Measurements from ENCODE around the gene ARHGAP20.
"Not testable (repeated sequence)": the region's sequence is repeated elsewhere in the genome, so short reads cannot be mapped to it uniquely, and the experiment has no call there.

ARHGAP20 gene

DNA sequence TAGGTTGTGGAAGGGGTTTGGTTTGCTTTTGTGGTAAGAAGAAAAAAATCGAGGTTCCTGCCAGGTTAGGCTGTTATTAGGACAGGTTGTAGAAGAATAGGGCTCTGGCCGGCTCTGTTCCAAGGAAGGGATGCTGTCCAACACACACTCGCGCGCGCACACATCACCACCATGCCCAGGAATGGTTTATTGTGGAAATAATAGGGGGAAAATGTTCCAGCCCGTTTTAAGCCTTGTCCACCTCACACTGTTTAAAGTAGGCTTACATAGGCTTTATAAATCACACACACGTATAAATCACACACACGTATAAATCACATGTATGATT, 1.2 kb upstream of the ARHGAP20 start:
- no peak for DNase-seq

DNA sequence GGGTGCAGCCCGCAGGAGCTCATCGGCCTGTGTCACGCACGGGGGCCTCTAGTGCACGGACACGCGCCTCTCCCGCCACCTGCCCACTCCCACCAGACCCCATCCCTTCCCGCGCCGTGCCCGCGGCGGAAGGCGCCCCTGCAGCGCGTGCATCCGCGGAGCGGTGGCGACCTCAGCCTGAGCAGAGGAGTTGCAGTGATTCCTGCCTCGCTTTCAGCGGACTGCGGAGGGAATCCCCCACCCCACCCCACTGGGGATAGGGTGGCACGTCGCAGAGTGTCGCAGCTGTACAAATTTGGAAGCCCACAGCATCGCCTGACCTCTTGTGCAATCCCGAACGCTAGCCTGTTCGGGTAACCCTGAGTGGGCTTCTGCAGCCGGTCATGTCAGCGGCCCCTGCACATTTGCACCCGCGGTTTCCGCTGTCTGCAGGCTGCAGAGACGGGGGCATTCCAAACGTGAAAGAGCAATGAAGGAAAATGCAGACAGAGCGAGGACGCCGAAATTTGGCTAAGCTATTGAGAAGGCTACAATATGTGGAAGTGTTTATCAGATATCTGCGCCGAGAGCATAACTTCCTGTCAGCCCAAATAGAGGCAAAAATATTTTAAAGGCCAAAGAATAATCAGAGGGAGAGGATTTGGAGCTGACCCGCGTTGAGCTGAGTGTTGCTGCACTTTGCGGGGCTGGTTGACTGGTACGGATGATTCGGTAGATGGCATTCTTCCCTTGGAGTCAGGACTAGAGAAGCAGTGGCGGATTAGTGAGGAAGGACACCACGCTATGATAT, 617 bp upstream of the ARHGAP20 start:
- DNase-seq: no peak

- no peak for DNase-seq
These were observed 825 bp downstream of the ARHGAP20 start for GRCh38 chr11:110711448-110711775.

GRCh38 chr11:110710628-110711381, 1.4 kb downstream of the ARHGAP20 start:
- no peak for DNase-seq

GRCh38 chr11:110704210-110704864, 7.9 kb downstream of the ARHGAP20 start:
- DNase-seq: no peak

DNA sequence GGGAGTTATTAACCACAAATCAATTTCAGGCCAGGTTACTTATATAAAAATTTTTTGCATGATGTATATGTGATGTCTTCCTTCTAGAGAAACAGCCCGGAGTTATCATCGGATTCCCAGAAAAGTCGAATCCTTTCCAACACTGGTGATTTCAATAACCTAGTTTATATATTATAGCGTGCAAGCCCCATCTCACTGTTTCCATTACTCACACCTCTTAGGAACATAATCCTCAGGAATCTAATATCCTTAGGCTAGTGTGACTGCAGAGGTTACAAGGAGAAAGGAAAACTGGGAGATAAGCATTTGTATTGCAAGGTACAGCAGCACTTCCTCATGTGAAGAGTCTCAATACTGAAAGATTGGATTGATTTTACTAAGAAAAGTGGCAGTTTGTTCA, 20.3 kb downstream of the ARHGAP20 start:
- DNase-seq: no peak

DNA sequence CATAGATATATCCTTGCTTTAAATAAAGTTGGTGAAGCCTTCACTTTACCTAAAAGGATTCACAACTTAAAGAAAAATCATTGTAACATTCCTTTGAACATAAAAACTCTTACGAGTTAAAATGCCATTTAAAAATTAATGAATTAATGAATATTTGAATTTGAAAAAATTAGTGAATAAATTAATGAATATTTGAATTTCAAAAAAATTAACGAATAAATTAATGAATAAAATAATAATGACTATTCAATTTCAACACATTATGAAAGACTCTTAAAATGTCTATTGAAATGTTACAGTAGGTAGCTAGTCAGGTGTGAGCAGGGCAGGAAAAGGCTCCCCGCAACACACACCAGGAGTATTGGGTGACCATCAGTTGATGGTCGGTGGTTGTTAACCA, 22.9 kb downstream of the ARHGAP20 start:
- no peak for DNase-seq

DNA sequence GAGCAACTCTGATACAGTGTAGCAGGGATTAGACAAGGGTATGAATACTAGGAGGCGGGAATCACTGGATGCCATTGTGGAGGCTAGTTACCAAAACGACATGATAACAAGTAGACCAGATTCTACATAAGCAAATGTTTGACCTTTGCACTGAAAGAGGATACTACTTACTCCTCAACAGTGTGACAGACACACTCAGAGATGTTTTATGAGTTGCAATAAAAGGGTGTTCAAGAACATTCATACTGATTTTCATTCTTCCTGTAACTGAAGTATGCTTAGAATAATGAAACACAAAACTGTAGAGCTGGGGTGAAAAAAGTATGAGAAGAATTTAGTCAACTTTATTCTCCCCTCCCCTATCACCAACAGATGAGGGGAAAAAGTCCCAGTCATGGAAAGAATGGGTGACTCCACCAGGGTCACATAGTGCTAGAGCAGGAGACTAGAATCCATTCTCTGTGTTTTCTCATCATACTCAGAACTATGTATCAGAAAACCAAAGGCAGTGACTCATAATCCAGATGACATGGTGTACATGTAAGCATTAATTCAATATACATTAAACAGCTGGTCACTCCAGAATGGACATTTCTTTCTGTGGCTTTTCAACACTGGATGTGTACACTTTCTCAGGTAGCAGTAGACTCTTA, 32.8 kb downstream of the ARHGAP20 start:
- DNase-seq: no peak

DNA sequence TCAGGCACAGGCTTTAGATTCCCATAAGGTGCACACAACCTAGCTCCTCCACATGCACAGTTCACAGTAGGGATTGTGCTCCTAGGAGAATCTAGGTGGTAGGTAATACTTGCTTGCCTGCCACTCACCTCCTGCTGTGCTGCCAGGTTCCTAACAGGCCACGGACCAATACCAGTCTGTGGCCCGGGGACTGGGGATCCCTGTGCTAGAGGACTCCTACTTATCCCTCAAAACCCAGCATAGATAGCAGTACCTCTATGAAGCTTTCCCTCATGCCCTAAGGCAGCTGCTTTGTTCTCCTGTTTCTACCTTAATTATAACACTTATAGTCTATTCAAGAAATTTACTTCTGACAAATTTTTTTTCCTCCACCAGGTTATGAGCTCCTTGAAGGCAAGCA, 36.7 kb downstream of the ARHGAP20 start:
- DNase-seq: no peak

DNA sequence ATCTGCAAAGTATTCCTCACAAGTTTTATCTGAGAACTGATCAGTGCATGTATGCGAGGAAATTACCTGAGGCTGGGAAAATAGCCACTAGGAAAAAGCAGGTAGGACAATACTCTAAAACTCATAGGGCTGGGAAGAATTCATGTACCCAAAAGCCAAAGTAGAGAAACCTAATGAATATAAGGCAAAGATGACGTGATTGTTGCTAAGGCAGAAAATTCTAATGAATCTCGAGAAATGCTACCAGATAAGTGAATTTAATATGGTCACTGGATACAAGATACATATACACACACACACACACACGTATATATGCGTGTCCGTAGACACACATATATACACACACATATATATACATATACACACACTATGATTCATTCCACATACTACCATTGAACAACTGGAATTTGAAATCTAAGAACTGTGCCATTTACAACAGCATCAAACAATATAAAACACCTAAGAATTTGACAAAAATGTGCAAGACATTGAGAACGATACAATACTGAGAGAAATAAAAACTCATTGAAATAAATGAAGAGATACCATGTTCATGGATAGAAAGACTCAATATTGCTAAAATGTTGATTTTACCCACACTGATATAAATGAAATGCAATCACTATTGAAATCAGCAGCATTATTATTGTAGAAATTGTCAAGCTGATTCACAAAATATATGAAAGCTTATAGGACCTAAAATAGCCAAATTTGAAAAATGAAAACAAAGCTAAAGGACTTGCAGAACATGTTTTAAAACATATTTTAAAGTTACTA, 46.4 kb downstream of the ARHGAP20 start:
- DNase-seq: no peak

- DNase-seq: no peak
These were observed 56.3 kb downstream of the ARHGAP20 start for GRCh38 chr11:110655967-110656366.

- no peak for DNase-seq
These were observed 57.8 kb downstream of the ARHGAP20 start for GRCh38 chr11:110654456-110654855.

GRCh38 chr11:110645253-110645652, 67.0 kb downstream of the ARHGAP20 start:
- no peak for DNase-seq

GRCh38 chr11:110634370-110634769, 77.9 kb downstream of the ARHGAP20 start:
- DNase-seq: no peak

GRCh38 chr11:110631551-110631950, 80.7 kb downstream of the ARHGAP20 start:
- DNase-seq: no peak

DNA sequence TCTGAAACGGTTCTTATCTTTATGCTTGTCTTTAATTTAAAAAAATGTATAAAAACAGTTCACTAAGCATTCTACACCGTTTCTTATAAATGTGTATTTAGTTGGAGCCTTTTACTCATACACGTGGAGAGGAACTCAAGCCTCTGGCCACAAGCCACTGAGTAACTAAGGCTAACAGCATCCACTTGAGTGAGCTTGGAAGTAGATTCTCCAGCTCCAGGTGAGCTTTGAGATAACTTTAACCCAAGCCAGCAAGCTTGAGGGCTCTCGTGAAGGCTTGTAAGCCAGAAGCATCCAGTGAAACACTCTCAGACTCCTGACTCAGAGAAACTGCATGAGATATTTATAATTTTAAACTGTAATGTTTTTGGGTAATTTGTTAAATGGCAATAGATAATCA, 82.6 kb downstream of the ARHGAP20 start:
- no peak for DNase-seq

GRCh38 chr11:110621826-110622225, 90.4 kb downstream of the ARHGAP20 start:
- no peak for DNase-seq

DNA sequence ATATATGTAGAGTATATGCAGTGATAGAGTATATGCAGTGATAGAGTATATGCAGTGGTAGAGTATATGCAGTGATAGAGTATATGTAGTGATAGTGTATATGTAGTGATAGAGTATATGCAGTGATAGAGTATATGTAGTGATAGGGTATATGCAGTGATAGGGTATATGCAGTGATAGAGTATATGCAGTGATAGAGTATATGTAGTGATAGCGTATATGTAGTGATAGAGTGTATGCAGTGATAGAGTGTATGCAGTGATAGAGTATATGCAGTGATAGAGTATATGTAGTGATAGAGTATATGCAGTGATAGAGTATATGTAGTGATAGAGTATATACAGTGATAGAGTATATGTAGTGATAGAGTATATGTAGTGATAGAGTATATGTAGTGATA, 92.9 kb downstream of the ARHGAP20 start:
- DNase-seq: not testable (repeated sequence)

GRCh38 chr11:110614031-110614430, 98.2 kb downstream of the ARHGAP20 start:
- no peak for DNase-seq

DNA sequence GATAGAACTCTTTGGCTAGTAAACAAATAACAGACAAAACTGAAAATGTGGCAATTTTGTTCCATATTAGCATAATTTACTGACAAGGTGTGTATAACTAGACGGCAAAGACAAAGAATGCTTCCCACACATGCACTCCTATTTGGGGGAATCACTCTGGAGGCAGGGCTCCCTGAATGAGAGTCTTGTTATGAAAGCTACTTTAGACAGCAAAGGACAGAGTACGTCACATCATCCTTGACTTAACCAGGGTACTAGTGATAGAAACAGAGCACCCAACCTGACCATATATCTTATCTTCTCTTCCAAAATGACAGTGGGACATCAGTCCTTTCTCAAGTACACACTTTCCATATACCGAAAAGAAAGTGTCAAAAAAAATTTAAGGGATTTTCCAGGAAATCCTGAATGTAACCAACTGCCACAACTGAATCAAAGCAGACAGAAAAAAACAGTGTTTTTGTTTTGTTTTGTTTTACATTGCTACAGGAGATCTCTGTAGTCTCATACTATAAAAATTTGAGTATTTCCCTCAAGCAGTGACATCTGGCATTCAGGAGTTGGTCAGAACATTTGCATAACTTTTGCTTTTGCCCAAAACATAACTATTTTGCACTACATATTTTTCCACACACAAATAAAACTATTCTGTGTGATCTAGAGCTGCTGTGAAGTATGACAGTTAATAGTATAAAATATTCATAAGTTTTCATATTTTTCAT, 98.9 kb downstream of the ARHGAP20 start:
- no peak for DNase-seq

DNA sequence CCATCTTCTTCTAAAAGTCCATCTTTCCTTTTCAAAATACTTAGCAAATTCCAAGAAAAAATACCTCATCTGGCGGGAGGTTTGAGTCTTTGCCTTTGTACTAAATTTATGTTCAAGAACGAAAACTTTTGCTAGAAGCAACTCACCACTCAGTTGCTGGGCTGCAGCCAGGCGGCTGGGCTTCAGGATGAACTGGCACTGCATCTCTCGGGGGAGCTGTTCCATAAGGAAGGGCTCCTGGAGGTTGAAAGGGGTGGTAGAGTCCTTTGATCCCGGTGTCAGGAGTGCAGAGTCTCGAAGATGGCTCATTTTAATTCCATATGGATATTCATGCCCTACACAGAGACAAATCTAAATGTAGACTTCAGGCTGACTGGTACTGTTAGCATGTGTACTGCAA, 105.8 kb downstream of the ARHGAP20 start:
- no peak for DNase-seq

- DNase-seq: no peak
These were observed 110.3 kb downstream of the ARHGAP20 start for GRCh38 chr11:110601936-110602335.
